HEK293 (cell line): ENCODE results near the gene AFF3.

Source experiments
- CTCF ChIA-PET: fragments of 350-600 bp; formaldehyde crosslinking; extraction: SDS; loops from one replicate; lab custom pipeline; 2021; ENCODE audit warnings: antibody characterized with exemption; lab: Yijun Ruan, JAX
- POLR2A ChIA-PET: fragments of 300-600 bp; formaldehyde crosslinking; extraction: SDS; loops from one replicate; lab custom pipeline; 2020; ENCODE audit warnings: antibody characterized with exemption, inconsistent platforms; lab: Yijun Ruan, JAX
- H3K27ac ChIP-seq: fragments of 200-500 bp; sonication (Bioruptor generic); 2 replicates; pipeline ENCODE4 v1.5.1; 2014; ENCODE audit warnings: low read depth, low read length, control low read depth, inconsistent platforms; ENCODE audit errors: extremely low read depth
- H3K36me3 ChIP-seq, 2 experiments: fragments of 200-500 bp in 1 of 2; sonication (Bioruptor generic) in 1 of 2; 1 replicate in 1 of 2; 2 replicates in 1 of 2; pipeline ENCODE4 v1.5.1; 2014 to 2017; ENCODE audit warnings: inconsistent platforms in 2 of 2, low read length in 2 of 2; ENCODE audit not compliant: control insufficient read depth in 2 of 2, insufficient read depth in 1 of 2
- H3K4me1 ChIP-seq: fragments of 200-500 bp; sonication (Bioruptor generic); 2 replicates; pipeline ENCODE4 v1.5.1; 2014; ENCODE audit warnings: mild to moderate bottlenecking, low read length, inconsistent platforms; ENCODE audit not compliant: control insufficient read depth, insufficient read depth
- H3K4me3 ChIP-seq: 2 replicates; pipeline ENCODE4 v1.5.1; 2011; ENCODE audit warnings: low read depth, mild to moderate bottlenecking, control low read depth, low read length, moderate library complexity
- H3K9me3 ChIP-seq: fragments of 200-500 bp; sonication (Bioruptor generic); 2 replicates; pipeline ENCODE4 v1.5.1; 2014; ENCODE audit warnings: low read depth, low read length, inconsistent platforms; ENCODE audit not compliant: control insufficient read depth, insufficient read depth
- BCL11B ChIP-seq: fragments of 450-650 bp; formaldehyde crosslinking; IDR thresholded peaks from 2 replicates; pipeline ENCODE4 v1.5.1; 2016; ENCODE audit warnings: low read depth, missing biosample characterization, missing genetic modification characterization
- CTCF ChIP-seq: fragments of 450-650 bp; formaldehyde crosslinking; IDR thresholded peaks from 2 replicates; pipeline ENCODE4 v1.5.1; 2016; ENCODE audit warnings: missing biosample characterization, missing genetic modification characterization
- FEZF1 ChIP-seq: fragments of 450-650 bp; formaldehyde crosslinking; IDR thresholded peaks from 2 replicates; pipeline ENCODE4 v1.5.1; 2016; ENCODE audit warnings: missing biosample characterization, missing genetic modification characterization
- HOXC10 ChIP-seq: sonication (generic); formaldehyde crosslinking; IDR thresholded peaks from 2 replicates; pipeline ENCODE4 v1.8.1; 2023; ENCODE audit warnings: mild to moderate bottlenecking, missing genetic modification reagents
- PBX3 ChIP-seq: sonication (generic); formaldehyde crosslinking; IDR thresholded peaks from 2 replicates; pipeline ENCODE4 v1.8.1; 2022; ENCODE audit warnings: mild to moderate bottlenecking, moderate library complexity, missing genetic modification reagents
- ZNF133 ChIP-seq: fragments of 450-650 bp; formaldehyde crosslinking; IDR thresholded peaks from 2 replicates; pipeline ENCODE4 v1.5.1; 2016; ENCODE audit warnings: missing biosample characterization, missing genetic modification characterization
- ZNF148 ChIP-seq: fragments of 450-650 bp; formaldehyde crosslinking; IDR thresholded peaks from 2 replicates; pipeline ENCODE4 v1.5.0; 2017; ENCODE audit warnings: missing biosample characterization, missing genetic modification characterization, borderline replicate concordance
- ZNF211 ChIP-seq: fragments of 450-650 bp; formaldehyde crosslinking; IDR thresholded peaks from 2 replicates; pipeline ENCODE4 v1.5.1; 2016; ENCODE audit warnings: low read depth, missing biosample characterization, missing genetic modification characterization
- ZNF239 ChIP-seq: fragments of 450-650 bp; formaldehyde crosslinking; IDR thresholded peaks from 2 replicates; pipeline ENCODE4 v1.5.1; 2016; ENCODE audit warnings: missing biosample characterization, missing genetic modification characterization
- ZNF266 ChIP-seq: fragments of 450-650 bp; formaldehyde crosslinking; IDR thresholded peaks from 2 replicates; pipeline ENCODE4 v1.5.1; 2016; ENCODE audit warnings: missing biosample characterization, missing genetic modification characterization, low read depth
- ZNF513 ChIP-seq: fragments of 450-650 bp; IDR thresholded peaks from 2 replicates; pipeline ENCODE4 v1.5.1; 2018; ENCODE audit warnings: missing biosample characterization, missing genetic modification characterization
- ZNF529 ChIP-seq: fragments of 450-650 bp; formaldehyde crosslinking; IDR thresholded peaks from 2 replicates; pipeline ENCODE4 v1.5.1; 2017; ENCODE audit warnings: missing genetic modification characterization, missing biosample characterization; ENCODE audit not compliant: insufficient replicate concordance
- ZNF610 ChIP-seq: fragments of 450-650 bp; formaldehyde crosslinking; IDR thresholded peaks from 2 replicates; pipeline ENCODE4 v1.5.1; 2016; ENCODE audit warnings: missing biosample characterization, missing genetic modification characterization, borderline replicate concordance
- ZNF629 ChIP-seq: fragments of 450-650 bp; formaldehyde crosslinking; IDR thresholded peaks from 2 replicates; pipeline ENCODE4 v1.5.1; 2017; ENCODE audit warnings: missing biosample characterization, missing genetic modification characterization
- ZNF768 ChIP-seq: fragments of 450-650 bp; formaldehyde crosslinking; IDR thresholded peaks from 2 replicates; pipeline ENCODE4 v1.5.1; 2018; ENCODE audit warnings: missing biosample characterization, mild to moderate bottlenecking, missing genetic modification characterization
- ZNF776 ChIP-seq: fragments of 450-650 bp; formaldehyde crosslinking; IDR thresholded peaks from 2 replicates; pipeline ENCODE4 v1.5.0; 2017; ENCODE audit warnings: missing biosample characterization, missing genetic modification characterization, borderline replicate concordance
- ZSCAN16 ChIP-seq: fragments of 450-650 bp; formaldehyde crosslinking; IDR thresholded peaks from 2 replicates; pipeline ENCODE4 v1.5.1; 2016; ENCODE audit warnings: missing biosample characterization, missing genetic modification characterization
- TF ChIP-seq, protein P1 (sequence below): fragments of 450-650 bp; formaldehyde crosslinking; IDR thresholded peaks from 2 replicates; pipeline ENCODE4; 2016; ENCODE audit warnings: missing biosample characterization, missing genetic modification characterization
- TF ChIP-seq, protein P2 (sequence below): fragments of 450-650 bp; formaldehyde crosslinking; IDR thresholded peaks from 2 replicates; pipeline ENCODE4 v1.5.1; 2017; ENCODE audit warnings: missing biosample characterization, missing genetic modification characterization

AFF3 gene

DNA sequence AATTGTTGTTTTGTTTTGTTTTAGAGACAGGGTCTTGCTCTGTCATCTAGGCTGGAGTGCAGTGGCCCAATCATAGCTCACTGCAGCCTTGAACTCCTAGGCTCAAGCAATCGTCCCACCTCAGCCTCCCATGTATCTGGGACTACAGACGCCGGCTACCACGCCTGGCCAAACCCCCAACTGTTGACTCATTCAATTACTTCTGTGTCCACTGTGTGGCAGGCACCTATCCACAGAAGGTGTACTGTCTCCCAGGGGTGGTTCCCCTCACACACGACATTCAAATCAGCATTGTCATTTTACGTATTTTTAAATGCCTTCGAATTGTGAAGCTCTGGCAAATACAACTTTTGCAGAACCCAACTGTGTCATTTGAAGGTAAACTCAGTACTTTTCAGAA is 464.6 kb downstream of the AFF3 start:
- H3K27ac ChIP-seq: no peak overlapping the region
- no peak for TF ChIP-seq BCL11B (tag by site-specific recombination)
- TF ChIP-seq ZNF768 (tag by site-specific recombination): no peak
- TF ChIP-seq, protein P1, sequence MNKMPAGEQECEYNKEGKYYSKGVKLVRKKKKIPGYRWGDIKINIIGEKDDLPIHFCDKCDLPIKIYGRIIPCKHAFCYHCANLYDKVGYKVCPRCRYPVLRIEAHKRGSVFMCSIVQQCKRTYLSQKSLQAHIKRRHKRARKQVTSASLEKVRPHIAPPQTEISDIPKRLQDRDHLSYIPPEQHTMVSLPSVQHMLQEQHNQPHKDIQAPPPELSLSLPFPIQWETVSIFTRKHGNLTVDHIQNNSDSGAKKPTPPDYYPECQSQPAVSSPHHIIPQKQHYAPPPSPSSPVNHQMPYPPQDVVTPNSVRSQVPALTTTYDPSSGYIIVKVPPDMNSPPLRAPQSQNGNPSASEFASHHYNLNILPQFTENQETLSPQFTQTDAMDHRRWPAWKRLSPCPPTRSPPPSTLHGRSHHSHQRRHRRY (tag by site-specific recombination): no peak
- no peak for TF ChIP-seq ZNF148 (tag by site-specific recombination)
- TF ChIP-seq CTCF (tag by site-specific recombination): no peak
- no peak for TF ChIP-seq HOXC10
- TF ChIP-seq ZNF211 (tag by site-specific recombination): no peak
- no peak for TF ChIP-seq ZNF266
- no peak for TF ChIP-seq ZNF239 (tag by site-specific recombination)
- TF ChIP-seq ZNF776 (tag by site-specific recombination): no peak
- no peak for TF ChIP-seq FEZF1
- no peak for TF ChIP-seq ZNF133 (tag by site-specific recombination)
- no peak for TF ChIP-seq ZNF610 (tag by site-specific recombination)
- H3K9me3 ChIP-seq: no peaks in the 10 kb centered on the region
- POLR2A ChIA-PET: no interaction called here
- no peaks in the 10 kb centered on the region for H3K4me1 ChIP-seq
- H3K4me3 ChIP-seq: no peak overlapping the region
- CTCF ChIA-PET: interaction anchor here (0.7 kb wide), 1 partner anchor 602 kb away, joined by 3 read pairs; no protein-coding TSS in a partner anchor
- H3K36me3 ChIP-seq: no peaks in the 10 kb centered on the region

GRCh38 chr2:99675130-99675661 is 467.2 kb downstream of the AFF3 start:
- H3K4me3 ChIP-seq: no peak overlapping the region
- 0 out of 2 replicates have a peak, but pooled peaks cover 3% of the 10 kb centered on the region for H3K4me1 ChIP-seq
- TF ChIP-seq ZNF513 (no peak), ZSCAN16 (tag by site-specific recombination) (no peak), ZNF529 (tag by site-specific recombination) (no peak), PBX3 (CRISPR knock-in tag) (no peak), ZNF629 (tag by site-specific recombination) (no peak)
- TF ChIP-seq, protein P2, sequence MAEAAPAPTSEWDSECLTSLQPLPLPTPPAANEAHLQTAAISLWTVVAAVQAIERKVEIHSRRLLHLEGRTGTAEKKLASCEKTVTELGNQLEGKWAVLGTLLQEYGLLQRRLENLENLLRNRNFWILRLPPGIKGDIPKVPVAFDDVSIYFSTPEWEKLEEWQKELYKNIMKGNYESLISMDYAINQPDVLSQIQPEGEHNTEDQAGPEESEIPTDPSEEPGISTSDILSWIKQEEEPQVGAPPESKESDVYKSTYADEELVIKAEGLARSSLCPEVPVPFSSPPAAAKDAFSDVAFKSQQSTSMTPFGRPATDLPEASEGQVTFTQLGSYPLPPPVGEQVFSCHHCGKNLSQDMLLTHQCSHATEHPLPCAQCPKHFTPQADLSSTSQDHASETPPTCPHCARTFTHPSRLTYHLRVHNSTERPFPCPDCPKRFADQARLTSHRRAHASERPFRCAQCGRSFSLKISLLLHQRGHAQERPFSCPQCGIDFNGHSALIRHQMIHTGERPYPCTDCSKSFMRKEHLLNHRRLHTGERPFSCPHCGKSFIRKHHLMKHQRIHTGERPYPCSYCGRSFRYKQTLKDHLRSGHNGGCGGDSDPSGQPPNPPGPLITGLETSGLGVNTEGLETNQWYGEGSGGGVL (tag by site-specific recombination): no peak
- ChIA-PET CTCF (no interaction called here), POLR2A (no interaction called here)
- no peaks in the 10 kb centered on the region for H3K9me3 ChIP-seq
- no peaks in the 10 kb centered on the region for H3K36me3 ChIP-seq
- no peak overlapping the region for H3K27ac ChIP-seq
